Gastrocnemius medialis (tissue), 4 donors: ENCODE results near the gene LRTM2. TPM values are rescaled to one million over a fixed set of nuclear protein-coding genes. Genes with fewer than 3 reads are reported as not detected.

Experiments
- ATAC-seq, 2 donors: fragments of 150-250 bp; one replicate each; pipeline ENCODE4 v1.9.1; 2016
- DNase-seq, 2 donors: peaks; one replicate each; pipeline ENCODE4 v3.0.0-alpha.2; 2019
- H3K27ac ChIP-seq, 4 donors: fragments of 200-600 bp; sonication (generic); 1 replicate in 1 of 4; 2 replicates in 3 of 4; pipeline ENCODE4 v1.5.1; 2016 to 2018; ENCODE audit warnings: mild to moderate bottlenecking in 2 of 4, moderate library complexity in 1 of 4
- H3K27me3 ChIP-seq, 3 donors: fragments of 200-600 bp; sonication (generic) in 2 of 3; 1 replicate in 1 of 3; 2 replicates in 2 of 3; pipeline versions ENCODE4 v1.5.1 to v1.6.0; 2016 to 2019; ENCODE audit warnings: mild to moderate bottlenecking in 1 of 3, moderate library complexity in 1 of 3
- H3K36me3 ChIP-seq, 2 donors: fragments of 200-600 bp; sonication (generic) in 1 of 2; one replicate each; pipeline ENCODE4 v1.5.1; 2017 to 2018
- H3K4me1 ChIP-seq, 2 donors: fragments of 200-600 bp; sonication (generic) in 1 of 2; one replicate each; pipeline ENCODE4 v1.5.1; 2016 to 2017; ENCODE audit warnings: mild to moderate bottlenecking in 2 of 2
- H3K4me3 ChIP-seq, 4 donors: fragments of 200-600 bp; sonication (generic) in 3 of 4; 1 replicate in 1 of 4; 2 replicates in 3 of 4; pipeline ENCODE4 v1.5.1; 2016 to 2019; ENCODE audit warnings: mild to moderate bottlenecking in 2 of 4
- H3K9me3 ChIP-seq, 3 donors: fragments of 200-600 bp; sonication (generic) in 2 of 3; 1 replicate in 1 of 3; 2 replicates in 2 of 3; pipeline ENCODE4 v1.5.1; 2016 to 2019
- CTCF ChIP-seq, 5 experiments: fragments of 450-650 bp in 3 of 5; fragments of 200-600 bp in 2 of 5; sonication (generic) in 2 of 5; IDR thresholded peaks in 4 of 5; conservative IDR thresholded peaks in 1 of 5; 1 replicate in 4 of 5; 2 replicates in 1 of 5; pipeline ENCODE4 v1.5.1; 2016 to 2019; ENCODE audit warnings: antibody characterized with exemption in 5 of 5, mild to moderate bottlenecking in 3 of 5, moderate library complexity in 3 of 5
- POLR2A ChIP-seq, 2 donors: fragments of 450-650 bp; IDR thresholded peaks; one replicate each; pipeline ENCODE4 v1.6.1; 2017; ENCODE audit warnings: antibody characterized with exemption in 2 of 2, mild to moderate bottlenecking in 2 of 2, moderate library complexity in 2 of 2
- in situ Hi-C, 4 donors: fragments of 200-750 bp; cut with MboI; loops; one replicate each; pipeline versions ENCODE4 v1.15.0 to v1.8.0; 2017; ENCODE audit warnings: low sequenced_read_pairs in 4 of 4
- intact Hi-C: fragments of 100-400 bp; cut with DNase I; formaldehyde crosslinking; loops from one replicate; pipeline ENCODE4 v1.15.1; 2023; ENCODE audit warnings: low total_unique reads
- total RNA-seq, 4 donors: library from RNA; depleted of rRNA; stranded (reverse); fragments of >200 nt; gene quantifications; one replicate each; pipeline versions ENCODE4 v1.1.0 to v1.2.3, GENCODE V29; 2016

The LRTM2 gene
- total RNA-seq, 4 donors from 2014 or later: not detected

GRCh38 chr12:1807087-1807860 is 13.1 kb upstream of the LRTM2 start:
- Histone ChIP-seq H3K9me3 (no peaks in the 10 kb centered on the region), H3K4me3 (no peak overlapping the region), H3K27ac (no peak overlapping the region), H3K27me3 (no peaks in the 10 kb centered on the region), H3K4me1 (peaks cover 10 to 16% of the 10 kb centered on the region in 2 donors), H3K36me3 (no peaks in the 10 kb centered on the region)
- ATAC-seq (no peak), DNase-seq (no peak)
- intact Hi-C loops (no loop called here), in situ Hi-C loops (loop anchor here in 2 of 4 donors (25.0 kb wide), 2 partner anchors 480 to 780 kb away; no protein-coding TSS in a partner anchor)
- no peak for TF ChIP-seq CTCF (IDR thresholded peaks at IDR 0.05 in 4 of 5, conservative IDR thresholded peaks at IDR 0.05 in 1 of 5)
- no peak for TF ChIP-seq POLR2A (IDR thresholded peaks at IDR 0.05)

DNA sequence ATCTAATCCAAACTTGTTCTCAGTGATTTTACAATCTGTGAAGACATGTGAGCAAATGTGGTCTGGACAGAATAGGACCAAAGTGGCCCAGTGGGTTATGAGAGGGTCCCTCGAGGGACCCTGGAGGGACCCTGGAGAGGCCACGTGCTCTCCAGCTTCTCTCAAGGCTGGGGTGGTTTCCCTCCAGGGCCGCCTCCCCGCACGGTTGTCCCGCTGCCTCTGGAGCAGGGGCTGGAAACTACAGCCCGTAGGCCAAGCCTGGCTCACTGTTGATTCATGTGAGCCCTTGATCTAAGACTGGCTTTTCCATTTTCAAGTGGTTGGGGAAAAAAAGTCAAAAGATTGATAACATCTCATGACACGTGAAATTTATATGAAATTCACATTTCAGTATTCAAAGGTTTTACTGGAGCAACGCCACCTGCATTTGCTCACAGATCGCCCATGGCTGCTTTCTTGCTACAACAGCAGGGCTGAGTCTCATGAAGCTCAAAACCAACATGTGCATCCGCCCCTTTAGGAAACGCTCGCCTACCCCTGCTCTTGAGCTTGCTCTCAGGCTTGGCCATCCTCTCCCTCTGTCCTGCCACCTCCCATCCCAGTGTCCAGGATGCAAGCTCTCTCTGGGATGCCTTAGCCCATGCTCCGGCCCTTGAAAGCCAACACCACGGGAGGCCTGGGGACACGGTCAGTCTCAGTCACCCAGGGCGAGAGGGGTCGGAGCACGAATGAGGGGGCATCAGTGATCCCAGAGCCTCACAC is 12.1 kb upstream of the LRTM2 start:
- H3K27me3 ChIP-seq: no peaks in the 10 kb centered on the region
- DNase-seq (no peak), ATAC-seq (no peak)
- peaks cover 10 to 16% of the 10 kb centered on the region in 2 donors for H3K4me1 ChIP-seq
- intact Hi-C loops (no loop called here), in situ Hi-C loops (loop anchor here in 2 of 4 donors (25.0 kb wide), 2 partner anchors 479 to 779 kb away; no protein-coding TSS in a partner anchor)
- H3K4me3 ChIP-seq: no peak overlapping the region
- no peaks in the 10 kb centered on the region for H3K36me3 ChIP-seq
- H3K27ac ChIP-seq: no peak overlapping the region
- H3K9me3 ChIP-seq: no peaks in the 10 kb centered on the region
- TF ChIP-seq CTCF (IDR thresholded peaks at IDR 0.05 in 4 of 5, conservative IDR thresholded peaks at IDR 0.05 in 1 of 5): no peak
- no peak for TF ChIP-seq POLR2A (IDR thresholded peaks at IDR 0.05)

GRCh38 chr12:1808798-1809480 is 11.4 kb upstream of the LRTM2 start:
- DNase-seq: no peak
- peaks cover 10 to 16% of the 10 kb centered on the region in 2 donors for H3K4me1 ChIP-seq
- TF ChIP-seq CTCF (IDR thresholded peaks at IDR 0.05 in 4 of 5, conservative IDR thresholded peaks at IDR 0.05 in 1 of 5) (no peak), POLR2A (IDR thresholded peaks at IDR 0.05) (no peak)
- no peaks in the 10 kb centered on the region for H3K27me3 ChIP-seq
- intact Hi-C loops (no loop called here), in situ Hi-C loops (loop anchor here in 2 of 4 donors (25.0 kb wide), 2 partner anchors 478 to 778 kb away; no protein-coding TSS in a partner anchor)
- ATAC-seq: no peak
- H3K4me3 ChIP-seq: no peak overlapping the region
- no peaks in the 10 kb centered on the region for H3K9me3 ChIP-seq
- H3K27ac ChIP-seq: no peak overlapping the region
- no peaks in the 10 kb centered on the region for H3K36me3 ChIP-seq

DNA sequence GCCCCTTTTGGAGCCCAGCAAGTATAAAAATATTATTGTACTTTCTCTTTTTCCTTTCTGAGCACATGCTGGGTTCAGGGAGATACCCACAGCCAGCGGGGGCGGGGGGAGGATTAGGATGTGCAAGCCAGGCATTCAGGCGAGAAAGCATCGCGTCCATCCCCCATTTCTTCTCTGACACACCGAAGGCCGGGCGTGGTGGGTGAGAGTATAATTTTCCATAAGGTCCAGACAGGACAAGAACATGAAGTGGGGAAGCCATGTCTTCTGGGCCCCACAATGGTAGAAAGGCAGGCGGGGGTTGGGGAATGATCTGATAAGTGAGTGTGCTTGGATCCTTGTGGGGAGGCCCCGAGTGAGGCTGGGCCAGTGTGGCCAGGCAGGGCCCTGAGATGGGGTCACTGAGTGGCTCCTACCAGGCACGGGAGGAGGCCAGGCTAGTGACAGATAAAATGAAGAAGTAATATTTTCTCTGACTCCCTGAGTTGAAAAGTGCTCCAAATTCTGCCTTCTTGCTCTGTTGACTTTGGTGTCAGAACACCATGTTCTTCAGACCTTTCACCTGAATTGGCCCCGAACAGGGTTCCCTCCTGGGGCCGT is 10.7 kb upstream of the LRTM2 start:
- in situ Hi-C loops: loop anchor here in 2 of 4 donors (25.0 kb wide), 2 partner anchors 478 to 778 kb away; no protein-coding TSS in a partner anchor
- peaks cover 8 to 15% of the 10 kb centered on the region in 2 donors for H3K4me1 ChIP-seq
- H3K27me3 ChIP-seq: no peaks in the 10 kb centered on the region
- H3K4me3 ChIP-seq: no peak overlapping the region
- H3K9me3 ChIP-seq: no peaks in the 10 kb centered on the region
- DNase-seq: no peak
- H3K27ac ChIP-seq: no peak overlapping the region
- intact Hi-C loops: no loop called here
- H3K36me3 ChIP-seq: no peaks in the 10 kb centered on the region
- ATAC-seq: no peak
- TF ChIP-seq POLR2A (IDR thresholded peaks at IDR 0.05): no peak
- TF ChIP-seq CTCF (IDR thresholded peaks at IDR 0.05 in 4 of 5, conservative IDR thresholded peaks at IDR 0.05 in 1 of 5): no peak
